ENCODE data around the gene MACROD2. TPM values are rescaled to one million over a fixed set of nuclear protein-coding genes. Genes with fewer than 3 reads are reported as not detected.

MACROD2 gene
- total RNA-seq, 2 donors from 2014 or later: 0.95 to 4.2 TPM

- Histone ChIP-seq H3K4me1 (ENCODE audit: control insufficient read depth in 1 of 2, low read depth in 2 of 2) (no peaks in the 10 kb centered on the region), H3K36me3 (no peaks in the 10 kb centered on the region), H3K4me3 (no peak overlapping the region), H3K27ac (no peak overlapping the region), H3K9me3 (no peaks in the 10 kb centered on the region), H3K27me3 (replicated peaks; ENCODE audit: insufficient read depth) (no peaks in the 10 kb centered on the region)
- DNase-seq (ENCODE audit: low spot score) (no peak), ATAC-seq (ENCODE audit: insufficient number of reproducible peaks, low FRiP score, low read depth) (no peak)
- no peak for TF ChIP-seq CTCF (IDR thresholded peaks at IDR 0.05)
These were observed 1077.0 kb downstream of the MACROD2 start for GRCh38 chr20:15072316-15072715.

GRCh38 chr20:15075586-15075985, 1080.3 kb downstream of the MACROD2 start:
- no peaks in the 10 kb centered on the region for H3K27me3 ChIP-seq (replicated peaks; ENCODE audit: insufficient read depth)
- no peak overlapping the region for H3K4me3 ChIP-seq
- DNase-seq (ENCODE audit: low spot score) (no peak), ATAC-seq (ENCODE audit: insufficient number of reproducible peaks, low FRiP score, low read depth) (no peak)
- no peaks in the 10 kb centered on the region for H3K36me3 ChIP-seq
- no peak overlapping the region for H3K27ac ChIP-seq
- TF ChIP-seq CTCF (IDR thresholded peaks at IDR 0.05): no peak
- no peaks in the 10 kb centered on the region for H3K4me1 ChIP-seq (ENCODE audit: control insufficient read depth in 1 of 2, low read depth in 2 of 2)
- no peaks in the 10 kb centered on the region for H3K9me3 ChIP-seq

- no peak overlapping the region for H3K27ac ChIP-seq
- DNase-seq (ENCODE audit: low spot score): no peak
- no peak for TF ChIP-seq CTCF (IDR thresholded peaks at IDR 0.05)
- no peak overlapping the region for H3K4me3 ChIP-seq
- H3K36me3 ChIP-seq: no peaks in the 10 kb centered on the region
- no peaks in the 10 kb centered on the region for H3K9me3 ChIP-seq
- no peak for ATAC-seq (ENCODE audit: insufficient number of reproducible peaks, low FRiP score, low read depth)
- no peaks in the 10 kb centered on the region for H3K27me3 ChIP-seq (replicated peaks; ENCODE audit: insufficient read depth)
- H3K4me1 ChIP-seq (ENCODE audit: control insufficient read depth in 1 of 2, low read depth in 2 of 2): no peaks in the 10 kb centered on the region
These were observed 1081.5 kb downstream of the MACROD2 start for GRCh38 chr20:15076785-15077184.

- no peaks in the 10 kb centered on the region for H3K9me3 ChIP-seq
- H3K4me3 ChIP-seq: no peak overlapping the region
- no peaks in the 10 kb centered on the region for H3K27me3 ChIP-seq (replicated peaks; ENCODE audit: insufficient read depth)
- ATAC-seq (ENCODE audit: insufficient number of reproducible peaks, low FRiP score, low read depth) (no peak), DNase-seq (ENCODE audit: low spot score) (no peak)
- TF ChIP-seq CTCF (IDR thresholded peaks at IDR 0.05): no peak
- no peaks in the 10 kb centered on the region for H3K36me3 ChIP-seq
- no peak overlapping the region for H3K27ac ChIP-seq
- H3K4me1 ChIP-seq (ENCODE audit: control insufficient read depth in 1 of 2, low read depth in 2 of 2): no peaks in the 10 kb centered on the region
These were observed 1082.5 kb downstream of the MACROD2 start for GRCh38 chr20:15077733-15078250.

- Histone ChIP-seq H3K4me3 (no peak overlapping the region), H3K4me1 (ENCODE audit: control insufficient read depth in 1 of 2, low read depth in 2 of 2) (no peaks in the 10 kb centered on the region), H3K9me3 (no peaks in the 10 kb centered on the region), H3K27me3 (replicated peaks; ENCODE audit: insufficient read depth) (no peaks in the 10 kb centered on the region), H3K27ac (no peak overlapping the region), H3K36me3 (no peaks in the 10 kb centered on the region)
- ATAC-seq (ENCODE audit: insufficient number of reproducible peaks, low FRiP score, low read depth): no peak
- no peak for TF ChIP-seq CTCF (IDR thresholded peaks at IDR 0.05)
- DNase-seq (ENCODE audit: low spot score): no peak
These were observed 1084.5 kb downstream of the MACROD2 start for GRCh38 chr20:15079594-15080340.
